Renal cortex interstitium (tissue), 11 donors: ENCODE data around the gene STK31. TPM values are rescaled to one million over a fixed set of nuclear protein-coding genes. Genes with fewer than 3 reads are reported as not detected.
"Not testable (repeated sequence)": the region's sequence is repeated elsewhere in the genome, so short reads cannot be mapped to it uniquely, and the experiment has no call there.

Experiments used
- DNase-seq, 11 donors: peaks; one replicate each; pipeline ENCODE4 v3.0.0-alpha.2; 2013; ENCODE audit warnings: low read depth in 9 of 11, low spot score in 4 of 11; ENCODE audit errors: extremely low read depth in 1 of 11
- polyA plus RNA-seq, 3 donors: library from polyadenylated mRNA; unstranded; fragments of 120-200 nt; gene quantifications; one replicate each; pipeline ENCODE4 v1.2.1, GENCODE V29; 2013; ENCODE audit not compliant: insufficient read length in 3 of 3

Gene STK31
- polyA plus RNA-seq, 3 donors, result 0.72 to 1.4 (median 0.81) TPM

DNA sequence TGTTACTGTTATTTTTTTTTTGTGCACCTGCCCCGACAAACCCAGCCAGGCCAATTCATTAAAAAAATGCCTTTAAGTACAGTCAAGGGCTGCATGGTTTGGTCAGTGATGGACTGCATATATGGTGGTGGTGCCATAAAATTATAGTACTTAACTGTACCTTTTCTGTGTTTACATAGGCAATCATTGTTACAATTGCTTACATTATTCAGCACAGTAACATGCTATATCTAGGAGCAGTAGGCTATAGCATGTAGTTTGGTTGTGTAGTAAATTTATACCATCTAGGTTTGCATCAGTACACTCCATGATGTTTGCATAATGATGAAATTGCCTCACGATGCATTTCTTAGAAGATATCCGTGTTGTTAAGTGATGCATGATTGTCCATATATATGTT is 58.0 kb downstream of the STK31 start:
- DNase-seq, result no peak

DNA sequence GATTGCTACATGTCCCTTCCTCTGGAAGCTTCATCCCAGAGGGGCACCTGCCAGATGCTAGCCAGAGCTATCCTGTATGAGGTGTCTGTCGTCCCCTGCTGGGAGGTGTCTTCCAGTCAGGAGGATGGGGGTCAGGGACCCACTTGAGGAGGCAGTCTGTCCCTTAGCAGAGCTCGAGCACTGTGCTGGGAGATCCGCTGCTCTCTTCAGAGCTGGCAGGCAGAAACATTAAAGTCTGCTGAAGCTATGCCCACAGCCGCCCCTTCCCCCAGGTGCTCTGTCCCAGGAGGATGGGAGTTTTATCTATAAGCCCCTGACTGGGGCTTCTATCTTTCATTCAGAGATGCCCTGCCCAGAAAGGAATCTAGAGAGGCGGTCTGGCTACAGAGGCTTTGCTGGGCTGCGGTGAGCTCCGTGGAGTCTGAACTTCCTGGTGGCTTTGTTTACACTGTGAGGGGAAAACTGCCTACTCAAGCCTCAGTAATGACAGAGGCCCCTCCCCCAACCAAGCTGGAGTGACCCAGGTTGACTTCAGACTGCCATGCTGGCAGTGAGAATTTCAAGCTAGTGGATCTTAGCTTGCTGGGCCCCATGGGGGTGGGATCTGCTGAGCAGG is 69.3 kb downstream of the STK31 start:
- not testable (repeated sequence) for DNase-seq

DNA sequence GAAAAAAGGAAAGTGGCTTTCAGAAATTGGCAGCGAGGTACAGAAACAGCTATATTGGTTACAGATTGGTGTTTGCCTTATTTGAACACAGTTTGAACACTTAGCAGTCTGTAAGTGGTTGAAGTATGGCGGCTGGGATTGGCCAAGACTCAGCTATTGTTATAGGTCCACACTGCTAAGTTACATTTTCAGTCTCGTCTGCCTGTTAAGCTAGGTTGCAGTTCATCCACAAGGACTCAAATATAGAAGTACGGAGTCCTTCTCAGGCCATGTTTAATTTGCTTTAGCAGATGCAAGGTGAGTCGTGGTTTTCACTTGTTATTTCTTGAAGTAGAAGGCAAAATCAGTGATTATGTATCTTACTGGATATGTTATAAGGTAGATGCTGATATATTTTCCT is 73.1 kb downstream of the STK31 start:
- no peak for DNase-seq

DNA sequence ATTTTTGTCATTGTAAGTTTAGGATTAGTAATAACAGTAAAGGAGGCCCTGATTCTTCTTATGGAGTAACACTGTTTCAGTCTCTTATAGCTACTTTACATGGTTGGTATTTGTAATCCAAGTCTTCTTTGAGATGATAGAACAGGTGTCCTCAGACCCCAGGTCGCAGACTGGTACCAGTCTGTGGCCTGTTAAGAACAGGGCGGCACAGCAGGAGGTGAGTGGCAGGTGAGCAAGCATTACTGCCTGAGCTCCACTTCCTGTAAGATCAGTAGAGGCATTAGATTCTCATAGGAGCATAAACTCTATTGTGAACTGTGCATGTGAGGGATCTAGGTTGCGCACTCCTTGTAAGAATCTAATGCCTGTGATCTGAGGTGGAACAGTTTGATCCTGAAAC is 77.3 kb downstream of the STK31 start:
- DNase-seq, result no peak

DNA sequence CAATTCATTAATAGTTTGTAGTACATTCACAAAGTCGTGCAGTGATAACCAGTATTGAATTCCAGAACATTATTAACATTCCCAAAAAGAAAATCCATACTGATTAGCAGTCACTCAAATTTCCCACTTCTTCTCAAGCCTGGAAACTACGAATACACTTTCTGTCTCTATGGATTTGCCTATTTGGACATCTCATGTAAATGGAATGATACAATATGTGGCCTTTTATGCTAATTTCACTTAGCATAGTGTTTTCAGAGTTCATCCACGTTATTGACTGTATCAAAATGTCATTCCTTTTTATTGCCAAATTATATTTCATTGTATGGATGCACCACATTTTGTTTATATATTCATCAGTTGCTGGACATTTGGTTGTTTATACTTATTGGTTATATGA is 78.8 kb downstream of the STK31 start:
- no peak for DNase-seq

DNA sequence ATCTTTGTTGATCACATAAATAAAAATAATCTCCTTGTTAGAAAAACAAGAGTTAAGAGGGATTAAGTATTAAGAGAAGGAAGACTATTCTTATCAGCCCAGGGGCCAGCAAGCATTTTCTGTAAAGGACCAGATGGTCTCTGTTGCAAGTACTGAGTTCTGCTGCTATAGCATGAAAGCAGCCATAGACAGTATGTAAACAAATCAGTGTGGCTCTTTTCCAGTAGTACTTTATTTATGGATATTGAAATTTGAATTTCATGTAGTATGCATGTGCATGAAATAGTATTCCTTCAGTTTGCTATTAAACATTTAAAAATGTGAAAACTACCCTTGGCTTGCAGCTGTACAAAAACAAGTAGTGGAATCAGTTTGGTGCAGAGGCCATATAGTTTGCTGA is 81.7 kb downstream of the STK31 start:
- DNase-seq, result peak in 6 of 11 donors; percentile 0 to 12 (median 2)

DNA sequence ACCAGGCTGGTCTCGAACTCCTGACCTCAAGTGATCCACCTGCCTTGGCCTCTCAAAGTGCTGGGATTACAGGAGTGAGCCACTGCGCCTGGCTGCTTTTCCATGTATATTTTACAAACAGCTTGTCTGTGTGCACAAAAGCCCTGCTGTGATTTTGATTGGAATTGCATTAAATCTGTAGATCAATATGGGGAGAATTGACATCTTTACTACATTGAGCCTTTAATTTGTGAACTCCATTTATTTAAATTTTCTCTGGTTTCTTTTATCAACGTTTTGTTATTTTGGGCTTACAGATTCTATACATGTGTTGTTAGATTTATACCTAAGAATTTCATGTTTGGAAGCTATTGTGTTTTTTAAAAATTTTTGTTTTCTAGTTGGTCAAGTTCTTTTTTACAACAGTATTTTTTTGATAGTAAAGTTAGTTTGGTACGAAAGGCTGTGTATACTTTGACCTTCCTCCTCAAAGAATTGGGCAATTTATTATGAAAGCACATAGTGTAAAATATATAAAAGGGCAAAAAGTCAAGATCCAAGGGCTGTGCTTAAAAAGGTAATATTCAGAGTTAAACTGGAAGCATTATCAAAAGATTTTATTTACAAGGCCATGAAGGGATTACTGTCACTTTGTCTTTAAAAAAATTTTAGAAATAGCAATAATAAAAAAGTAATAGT is 92.8 kb downstream of the STK31 start:
- DNase-seq, result no peak

DNA sequence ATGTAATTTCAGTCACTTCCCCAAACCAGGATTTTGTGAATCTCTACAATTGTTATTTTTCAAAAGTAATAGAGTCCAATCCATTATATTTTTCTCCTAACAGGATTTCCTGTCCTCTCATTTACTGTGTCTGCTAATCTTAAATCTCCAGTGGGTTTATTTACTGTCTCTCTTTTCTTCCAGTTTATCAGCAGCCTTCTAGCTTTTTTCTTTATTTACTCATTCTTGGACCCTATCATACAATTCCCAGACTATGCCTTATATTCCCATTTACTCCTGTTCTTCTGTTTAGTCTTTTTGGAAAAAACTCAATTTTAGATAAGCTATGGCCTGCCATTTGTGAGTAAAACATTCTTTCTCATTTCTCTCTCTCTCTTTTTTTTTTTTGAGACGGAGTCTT is 94.7 kb downstream of the STK31 start:
- no peak for DNase-seq

DNA sequence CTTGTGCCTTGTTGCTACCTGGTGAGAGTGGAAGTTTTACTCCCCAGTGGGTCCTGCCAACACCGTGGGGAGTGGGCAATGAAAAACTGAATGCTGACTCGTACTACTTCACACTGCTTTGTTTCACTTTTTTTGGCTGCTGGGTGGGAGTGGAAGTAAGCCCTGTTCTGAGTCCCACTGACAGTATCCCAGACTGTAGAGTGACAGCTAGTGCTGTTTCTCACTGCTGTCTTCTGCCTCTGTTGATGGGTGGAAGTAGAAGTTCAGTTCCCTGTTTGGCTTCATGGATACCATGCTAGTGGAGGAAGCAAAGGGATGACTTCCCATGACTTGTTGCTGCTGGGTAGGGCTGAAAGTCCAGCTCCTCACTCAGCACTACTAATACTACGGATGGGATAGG is 98.4 kb downstream of the STK31 start:
- no peak for DNase-seq

DNA sequence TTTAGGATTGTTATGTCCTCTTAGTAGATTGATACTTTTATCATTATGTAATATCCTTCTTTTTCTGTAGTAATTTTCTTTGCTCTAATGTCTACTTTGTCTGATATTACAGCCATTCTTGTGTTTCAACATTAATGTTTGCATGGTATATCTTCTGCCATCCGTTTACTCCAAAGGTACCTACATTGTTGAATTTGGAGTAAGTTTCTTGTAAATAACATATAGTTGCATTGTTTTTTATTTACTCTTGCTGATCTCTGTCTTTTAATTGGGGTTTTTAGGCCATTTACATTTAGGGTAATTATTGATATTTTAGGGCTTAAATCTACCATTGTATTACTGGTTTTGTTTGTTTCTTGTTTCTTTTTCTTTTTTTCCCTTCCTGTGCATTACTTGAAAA is 100.1 kb downstream of the STK31 start:
- no peak for DNase-seq

DNA sequence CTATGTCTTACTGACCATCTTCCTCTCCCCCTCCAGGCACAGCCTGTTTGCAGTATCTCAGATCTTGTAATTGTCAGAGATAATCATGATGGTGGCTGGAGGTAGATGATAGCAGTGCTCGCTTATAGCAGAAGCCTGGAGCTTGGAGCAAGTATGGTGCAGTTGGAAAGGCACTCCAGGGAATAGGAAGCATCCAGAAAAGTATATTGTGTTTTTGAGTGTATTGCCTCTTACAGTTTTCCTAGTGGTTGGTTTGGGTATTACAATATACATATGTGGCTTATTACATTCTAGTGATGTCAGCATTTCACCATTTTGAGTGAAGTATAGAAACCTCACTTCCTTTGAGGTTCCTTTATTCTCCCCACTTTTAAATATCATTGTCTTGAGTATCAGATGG is 101.5 kb downstream of the STK31 start:
- no peak for DNase-seq

DNA sequence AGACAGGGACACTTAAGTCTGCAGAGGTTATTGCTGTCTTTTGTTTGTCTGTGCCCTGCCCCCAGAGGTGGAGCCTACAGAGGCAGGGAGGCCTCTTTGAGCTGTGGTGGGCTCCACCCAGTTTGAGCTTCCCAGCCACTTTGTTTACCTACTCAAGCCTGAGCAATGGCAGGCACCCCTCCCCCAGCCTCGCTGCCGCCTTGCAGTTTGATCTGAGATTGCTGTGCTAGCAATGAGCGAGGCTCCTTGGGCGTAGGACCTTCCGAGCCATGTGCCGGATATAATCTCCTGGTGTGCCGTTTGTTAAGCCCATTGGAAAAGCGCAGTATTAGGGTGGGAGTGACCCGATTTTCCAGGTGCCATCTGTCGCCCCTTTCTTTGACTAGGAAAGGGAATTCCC is 118.1 kb downstream of the STK31 start:
- not testable (repeated sequence) for DNase-seq

DNA sequence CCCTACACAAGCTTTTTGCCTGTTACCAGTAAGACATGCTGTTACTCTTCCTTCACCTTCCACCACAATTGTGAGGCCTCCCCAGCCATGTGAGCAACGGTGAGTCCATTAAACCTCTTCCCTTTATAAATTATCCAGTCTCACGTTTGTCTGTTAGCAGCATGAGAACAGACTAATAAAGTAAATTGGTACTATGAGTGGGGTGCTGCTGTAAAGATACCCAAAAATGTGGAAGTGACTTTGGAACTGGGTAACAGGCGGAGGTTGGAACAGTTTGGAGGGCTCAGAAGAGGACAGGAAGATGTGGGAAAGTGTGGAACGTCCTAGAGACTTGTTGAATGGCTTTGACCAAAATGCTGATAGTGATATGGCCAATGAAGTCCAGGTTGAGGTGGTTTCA is 122.7 kb downstream of the STK31 start:
- not testable (repeated sequence) for DNase-seq

DNA sequence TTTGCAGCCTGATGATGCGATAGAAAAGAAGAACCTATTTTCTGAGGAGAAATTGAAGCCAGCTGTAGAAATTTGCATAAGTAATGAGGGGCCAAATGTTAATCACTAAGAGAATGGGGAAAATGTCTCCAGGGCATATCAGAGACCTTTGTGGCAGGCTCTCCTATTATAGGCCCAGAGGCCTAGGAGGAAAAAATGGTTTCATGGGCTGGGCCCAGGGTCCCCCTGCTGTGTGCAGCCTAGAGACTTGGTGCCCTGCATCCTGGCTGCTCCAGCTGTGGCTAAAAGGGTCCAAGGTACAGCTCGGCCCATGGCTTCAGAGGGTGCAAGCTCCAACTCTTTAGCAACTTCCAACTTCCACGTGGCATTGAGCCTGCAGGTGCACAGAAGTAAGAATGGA is 123.4 kb downstream of the STK31 start:
- no peak for DNase-seq

DNA sequence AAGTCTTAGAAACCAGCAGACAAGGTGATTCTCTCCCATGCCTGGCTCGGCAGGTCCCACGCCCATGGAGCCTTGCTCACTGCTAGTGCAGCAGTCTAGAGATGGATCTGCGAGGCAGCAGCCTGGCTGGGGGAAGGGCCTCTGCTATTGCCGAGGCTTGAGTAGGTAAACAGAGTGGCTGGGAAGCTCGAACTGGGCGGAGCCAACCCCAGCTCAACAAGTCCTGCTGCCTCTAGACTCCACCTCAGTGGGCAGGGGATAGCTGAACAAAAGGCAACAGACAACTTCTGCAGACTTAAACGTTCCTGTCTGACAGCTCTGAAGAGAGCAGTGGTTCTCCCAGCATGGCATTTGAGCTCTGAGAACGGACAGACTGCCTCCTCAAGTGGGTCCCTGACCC is 134.8 kb downstream of the STK31 start:
- DNase-seq, result not testable (repeated sequence)

DNA sequence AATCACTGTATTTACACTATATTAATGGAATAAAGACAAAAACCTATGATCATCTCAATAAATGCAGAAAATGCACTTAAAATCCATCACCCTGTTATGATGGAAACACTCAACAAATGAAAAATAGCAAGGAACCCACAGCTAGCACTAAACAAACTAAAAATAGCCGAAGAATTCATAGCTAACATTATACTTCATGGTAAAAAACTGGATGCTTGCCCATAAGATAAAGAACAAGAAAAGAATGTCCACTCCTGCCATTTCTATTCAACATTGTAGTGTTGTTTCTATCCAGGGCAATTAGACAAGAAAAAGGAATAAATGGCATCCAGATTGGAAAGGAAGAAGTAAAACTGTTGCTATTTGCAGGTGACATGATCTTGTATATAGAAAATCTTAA is 142.1 kb downstream of the STK31 start:
- DNase-seq, result no peak

DNA sequence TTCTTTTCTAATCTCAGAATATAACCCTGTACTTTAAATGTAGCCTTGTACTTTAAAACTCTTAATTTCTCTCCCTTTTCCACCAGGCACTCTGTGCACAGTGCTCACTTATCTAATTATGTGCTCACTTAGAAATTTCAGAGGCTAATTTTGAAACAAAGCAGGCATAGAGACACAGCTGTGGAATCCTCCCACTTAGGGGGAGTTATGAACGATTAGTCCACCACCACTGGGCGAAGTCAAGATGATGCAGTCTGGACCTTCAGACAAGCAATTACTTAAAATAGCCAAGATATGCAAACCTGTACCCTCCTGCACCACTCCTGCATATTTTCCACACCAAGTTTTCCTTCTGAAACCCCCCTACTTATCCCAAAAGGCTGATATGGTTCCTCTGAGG is 143.0 kb downstream of the STK31 start:
- DNase-seq, result no peak

DNA sequence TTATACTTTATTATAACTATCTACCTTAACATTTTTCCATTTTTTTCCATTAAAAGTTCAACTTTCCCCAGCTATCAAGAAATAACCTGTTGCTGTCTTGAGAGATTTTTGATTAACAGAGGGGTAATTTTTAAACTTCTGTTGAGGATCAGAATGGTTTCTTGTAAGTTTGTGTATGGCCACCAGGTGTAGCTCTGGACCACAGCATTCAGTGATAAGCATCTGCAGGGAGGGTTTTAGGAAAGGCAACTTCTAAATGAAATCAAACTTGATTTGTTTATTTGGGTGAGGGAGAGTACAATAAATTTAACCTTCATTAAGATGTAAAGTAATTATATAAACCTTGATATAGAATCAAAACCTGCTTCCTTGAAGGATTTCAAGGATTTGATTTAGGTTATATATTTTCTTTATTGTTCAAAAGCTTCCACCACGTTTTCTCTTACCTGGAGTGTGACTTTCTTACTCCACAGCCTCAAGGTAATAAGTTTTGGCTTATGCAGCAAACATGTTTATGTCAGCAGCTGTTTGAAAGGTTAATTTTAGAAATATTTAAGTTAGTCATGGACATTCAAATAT is 153.3 kb downstream of the STK31 start:
- DNase-seq, result peak in 8 of 11 donors; percentile 1 to 29 (median 10)

DNA sequence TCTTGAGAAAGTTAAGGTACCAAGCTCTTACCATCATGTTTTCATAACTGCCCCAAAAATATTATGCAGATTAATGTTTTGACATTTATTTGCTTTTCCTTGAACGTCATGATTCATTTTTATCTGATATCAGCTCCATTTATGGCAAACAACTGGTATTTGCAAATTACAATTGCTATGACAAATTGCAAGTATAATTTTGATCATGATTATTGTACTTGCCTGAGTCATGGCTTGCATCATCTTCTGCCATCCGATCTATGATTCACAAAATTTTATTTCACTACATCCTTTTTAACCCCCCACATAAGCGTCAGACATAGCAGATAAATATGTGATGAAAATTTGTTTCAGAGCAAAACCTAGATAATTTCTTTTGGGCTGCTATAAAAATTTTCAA is 155.0 kb downstream of the STK31 start:
- no peak for DNase-seq

DNA sequence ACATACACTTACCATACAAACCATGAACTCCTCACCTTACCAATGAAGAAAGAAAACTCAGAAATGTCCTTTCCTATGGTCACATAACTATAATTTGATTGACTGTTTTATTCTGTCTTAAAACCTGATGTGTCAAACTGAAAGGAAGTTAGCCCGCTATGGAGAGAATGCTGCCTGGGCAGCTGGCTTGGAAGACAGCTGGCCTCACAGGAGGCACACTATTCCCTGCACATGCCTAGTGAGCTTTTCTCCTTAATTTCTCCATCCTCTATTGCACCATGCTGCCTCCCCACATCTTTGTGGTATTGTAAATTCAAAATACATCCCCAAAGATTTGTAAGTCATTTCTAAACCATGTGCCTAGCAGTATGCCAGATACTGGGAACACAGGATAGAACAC is 163.3 kb downstream of the STK31 start:
- DNase-seq, result no peak

DNA sequence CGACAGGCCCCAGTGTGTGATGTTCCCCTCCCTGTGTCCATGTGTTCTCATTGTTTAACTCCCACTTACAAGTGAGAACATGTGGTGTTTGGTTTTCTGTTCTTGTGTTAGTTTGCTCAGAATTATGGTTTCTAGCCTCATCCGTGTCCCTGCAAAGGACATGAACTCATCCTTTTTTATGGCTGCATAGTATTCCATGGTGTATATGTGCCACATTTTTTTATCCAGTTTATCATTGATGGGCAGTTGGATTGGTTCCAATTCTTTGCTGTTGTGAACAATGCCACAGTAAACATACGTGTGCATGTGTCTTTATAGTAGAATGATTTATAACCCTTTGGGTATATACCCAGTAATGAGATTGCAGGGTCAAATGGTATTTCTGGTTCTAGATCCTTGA is 166.5 kb downstream of the STK31 start:
- DNase-seq, result not testable (repeated sequence)
